Kidney (tissue), 14 donors: ENCODE measurements around the gene RNF141. TPM values are rescaled to one million over a fixed set of nuclear protein-coding genes. Genes with fewer than 3 reads are reported as not detected.

Experiments
- DNase-seq, 5 donors: peaks; one replicate each; pipeline ENCODE4 v3.0.0-alpha.2; 2013 to 2020
- FAIRE-seq: peaks from 2 replicates; lab custom pipeline; 2012; peaks lifted over from hg19 to GRCh38; lab: Jason Lieb, UNC
- H3K27ac ChIP-seq, 2 donors: one replicate each; pipeline ENCODE4 v1.7.0; 2013; ENCODE audit warnings: low read depth in 2 of 2, low read length in 2 of 2, inconsistent platforms in 1 of 2
- H3K27me3 ChIP-seq: one replicate; pipeline ENCODE4 v1.7.1; 2013; ENCODE audit warnings: low read length, inconsistent platforms; ENCODE audit not compliant: control insufficient read depth, insufficient read depth
- H3K36me3 ChIP-seq, 3 donors: one replicate each; pipeline versions ENCODE4 v1.7.0 to v1.7.1; 2013; ENCODE audit warnings: low read length in 3 of 3, control low read depth in 1 of 3, inconsistent platforms in 1 of 3; ENCODE audit not compliant: insufficient read depth in 3 of 3, control insufficient read depth in 2 of 3
- H3K4me1 ChIP-seq, 3 donors: one replicate each; pipeline versions ENCODE4 v1.7.0 to v1.7.1; 2013; ENCODE audit warnings: low read length in 3 of 3, inconsistent platforms in 1 of 3, low read depth in 1 of 3; ENCODE audit not compliant: control insufficient read depth in 2 of 3, insufficient read depth in 2 of 3
- H3K4me3 ChIP-seq, 3 donors: one replicate each; pipeline versions ENCODE4 v1.7.0 to v1.8.1; 2013; ENCODE audit warnings: low read length in 3 of 3, control low read depth in 1 of 3, inconsistent platforms in 1 of 3
- H3K9ac ChIP-seq, 3 donors: one replicate each; pipeline versions ENCODE4 v1.7.0 to v1.7.1; 2013; ENCODE audit warnings: low read length in 3 of 3, control low read depth in 1 of 3, inconsistent platforms in 1 of 3
- H3K9me3 ChIP-seq, 3 donors: one replicate each; pipeline versions ENCODE4 v1.7.0 to v1.7.1; 2013; ENCODE audit warnings: low read length in 3 of 3, control low read depth in 1 of 3, inconsistent platforms in 1 of 3; ENCODE audit not compliant: control insufficient read depth in 2 of 3, insufficient read depth in 1 of 3
- intact Hi-C: fragments of 100-400 bp; cut with DNase I; formaldehyde crosslinking; loops from one replicate; pipeline ENCODE4 v1.11.1; 2022
- polyA plus RNA-seq: library from polyadenylated mRNA; stranded (reverse); fragments of 350-450 nt; fragmentation: Illumina TruSeq; extraction: RNeasy Lipid Tissue Mini Kit (QIAGEN cat#74804); gene quantifications from one replicate; pipeline ENCODE4 v1.2.3, GENCODE V29; 2014; ENCODE audit warnings: low read depth, low replicate concordance; ENCODE audit not compliant: insufficient read depth
- total RNA-seq: library from RNA; stranded (reverse); fragmentation: NEBNext Ultra II Directional; extraction: Animal tissue kit (Norgen Biotek cat#: 25700); gene quantifications from one replicate; pipeline ENCODE4 v1.2.1, GENCODE V29; 2021
- TF ChIP-seq, protein P1 (sequence below): IDR thresholded peaks from 3 replicates; pipeline ENCODE4 v1.5.1; 2012; ENCODE audit warnings: mild to moderate bottlenecking, moderate library complexity, borderline replicate concordance; ENCODE audit not compliant: insufficient read depth; ENCODE audit errors: extremely low read depth
- donor health status: control.
- donor health status: control.
- donor health status: control.
- donor health status: control.
- donor health status: control.
- donor health status: DM: yes; HTN: yes; CAD: no.
- donor health status: Normal renal cell carcinoma (clear cell type).

The RNF141 gene
- total and polyA plus RNA-seq, 2 donors from 2014 or later = 20.5 to 35.8 TPM

DNA sequence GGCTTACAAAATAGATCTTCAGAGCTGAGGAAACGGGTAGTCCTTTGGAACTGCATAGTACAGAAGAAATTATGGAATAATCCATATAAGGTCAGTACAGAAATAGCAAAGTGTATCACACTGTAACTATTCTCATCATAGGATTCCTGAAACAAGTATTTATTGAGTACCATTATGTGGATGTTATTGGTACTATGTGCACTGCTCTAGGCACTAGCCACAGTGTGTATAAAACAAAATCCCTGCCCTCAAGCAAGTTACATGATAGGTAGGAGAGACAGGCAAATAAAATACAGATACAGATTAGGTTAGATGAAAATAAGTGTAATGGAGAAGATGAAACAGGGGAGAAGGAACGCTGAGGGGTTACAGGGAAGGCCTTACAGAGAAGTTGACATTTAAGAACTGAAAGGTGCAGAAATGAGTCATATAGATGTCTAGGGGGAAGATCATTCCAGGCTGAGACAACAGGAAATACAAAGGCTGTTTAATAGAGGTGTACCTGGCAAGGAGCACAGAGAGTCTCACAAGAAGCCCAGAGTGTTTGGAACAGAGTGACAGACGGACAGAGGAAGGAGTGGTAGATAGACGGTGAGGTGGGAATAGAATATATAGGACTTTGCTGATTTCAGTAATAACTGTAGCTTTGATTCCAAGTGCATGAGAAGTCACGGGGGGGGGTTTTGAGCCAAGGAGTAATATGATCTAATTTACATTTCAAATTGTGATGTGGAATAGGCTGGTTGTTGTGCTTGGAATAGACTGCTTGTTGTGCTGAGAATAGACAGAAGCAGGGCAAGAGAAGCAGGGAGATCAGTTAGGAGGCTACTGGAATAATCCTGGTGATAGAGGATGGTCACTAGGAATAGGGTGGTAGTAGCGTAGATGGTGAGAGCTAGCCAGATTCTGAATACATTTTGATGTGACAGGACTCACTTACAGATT is 13.7 kb downstream of the RNF141 start:
- H3K9ac ChIP-seq = no peak overlapping the region
- H3K27me3 ChIP-seq = no peaks in the 10 kb centered on the region
- no peak for DNase-seq
- TF ChIP-seq, protein P1, sequence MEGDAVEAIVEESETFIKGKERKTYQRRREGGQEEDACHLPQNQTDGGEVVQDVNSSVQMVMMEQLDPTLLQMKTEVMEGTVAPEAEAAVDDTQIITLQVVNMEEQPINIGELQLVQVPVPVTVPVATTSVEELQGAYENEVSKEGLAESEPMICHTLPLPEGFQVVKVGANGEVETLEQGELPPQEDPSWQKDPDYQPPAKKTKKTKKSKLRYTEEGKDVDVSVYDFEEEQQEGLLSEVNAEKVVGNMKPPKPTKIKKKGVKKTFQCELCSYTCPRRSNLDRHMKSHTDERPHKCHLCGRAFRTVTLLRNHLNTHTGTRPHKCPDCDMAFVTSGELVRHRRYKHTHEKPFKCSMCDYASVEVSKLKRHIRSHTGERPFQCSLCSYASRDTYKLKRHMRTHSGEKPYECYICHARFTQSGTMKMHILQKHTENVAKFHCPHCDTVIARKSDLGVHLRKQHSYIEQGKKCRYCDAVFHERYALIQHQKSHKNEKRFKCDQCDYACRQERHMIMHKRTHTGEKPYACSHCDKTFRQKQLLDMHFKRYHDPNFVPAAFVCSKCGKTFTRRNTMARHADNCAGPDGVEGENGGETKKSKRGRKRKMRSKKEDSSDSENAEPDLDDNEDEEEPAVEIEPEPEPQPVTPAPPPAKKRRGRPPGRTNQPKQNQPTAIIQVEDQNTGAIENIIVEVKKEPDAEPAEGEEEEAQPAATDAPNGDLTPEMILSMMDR = no peak
- no peak for FAIRE-seq
- no peak overlapping the region for H3K4me3 ChIP-seq
- H3K36me3 ChIP-seq = peaks cover 5 to 33% (median 9%) of the 10 kb centered on the region in 3 donors
- no peaks in the 10 kb centered on the region for H3K9me3 ChIP-seq
- no peak overlapping the region for H3K27ac ChIP-seq
- no peaks in the 10 kb centered on the region for H3K4me1 ChIP-seq
- intact Hi-C loops = no loop called here

DNA sequence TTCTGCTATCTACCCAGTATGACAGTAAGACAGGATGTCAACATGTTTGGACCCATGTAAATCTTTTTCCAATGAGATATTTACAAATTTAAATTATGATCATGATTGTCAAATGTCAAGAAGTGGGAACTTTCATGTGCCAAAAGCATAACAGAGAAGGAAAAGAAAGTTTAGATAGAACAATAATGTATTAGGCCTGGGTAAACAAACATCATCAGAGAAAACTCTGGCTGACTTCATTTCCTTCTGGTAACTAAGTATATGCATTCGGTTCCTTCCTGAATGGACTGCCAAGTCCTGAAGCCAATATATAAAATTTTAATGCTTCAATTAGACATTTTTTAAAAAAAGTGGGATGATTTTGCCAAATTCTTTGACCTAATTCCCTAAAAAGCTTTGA is 16.5 kb downstream of the RNF141 start:
- peaks cover 7 to 34% (median 9%) of the 10 kb centered on the region in 3 donors for H3K36me3 ChIP-seq
- no peaks in the 10 kb centered on the region for H3K27me3 ChIP-seq
- H3K4me1 ChIP-seq = no peaks in the 10 kb centered on the region
- no peak overlapping the region for H3K9ac ChIP-seq
- DNase-seq (peak in 1 of 5 donors; percentile 63), FAIRE-seq (no peak)
- TF ChIP-seq, protein P1 = no peak
- H3K9me3 ChIP-seq = no peaks in the 10 kb centered on the region
- H3K4me3 ChIP-seq = no peak overlapping the region
- intact Hi-C loops = no loop called here
- H3K27ac ChIP-seq = no peak overlapping the region

DNA sequence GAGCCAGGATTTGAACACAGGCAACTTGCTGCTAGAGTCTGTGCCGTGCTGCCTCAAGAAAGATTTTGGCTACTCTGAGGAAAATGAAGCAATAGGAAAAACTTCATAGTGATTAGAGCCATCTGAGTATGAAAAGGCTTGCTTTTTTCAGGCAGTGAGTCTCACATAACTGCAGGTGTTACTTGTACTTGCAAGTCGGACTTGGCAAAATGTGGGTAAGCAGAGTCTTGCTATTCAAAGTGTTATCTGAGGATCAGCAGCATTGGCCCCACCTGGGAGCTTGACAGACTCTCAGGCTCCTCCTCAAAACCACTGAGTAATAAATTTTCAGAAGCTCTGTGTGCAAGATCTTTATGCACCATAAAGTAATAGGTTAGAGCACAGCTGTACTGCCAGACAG is 18.1 kb downstream of the RNF141 start:
- DNase-seq = no peak
- TF ChIP-seq, protein P1 = no peak
- no peak for FAIRE-seq
- no peak overlapping the region for H3K9ac ChIP-seq
- no peak overlapping the region for H3K4me3 ChIP-seq
- no peak overlapping the region for H3K27ac ChIP-seq
- H3K9me3 ChIP-seq = no peaks in the 10 kb centered on the region
- no peaks in the 10 kb centered on the region for H3K27me3 ChIP-seq
- H3K4me1 ChIP-seq = no peaks in the 10 kb centered on the region
- intact Hi-C loops = no loop called here
- peaks cover 2 to 26% (median 4%) of the 10 kb centered on the region in 3 donors for H3K36me3 ChIP-seq
